GM18909 (cell line): ENCODE results near the gene RETREG2.

ENCODE experiments used
- ATAC-seq: cut with Tn5 transposase; IDR thresholded peaks from one replicate; pipeline ENCODE4 v1.9.1; 2021; ENCODE audit warnings: mild to moderate bottlenecking; ENCODE audit not compliant: unreplicated experiment, poor library complexity

RETREG2 gene

GRCh38 chr2:219234331-219234730 lies 56.3 kb downstream of the RETREG2 start:
- ATAC-seq: no peak
